ENCODE results near the gene ZNF827.

DNA sequence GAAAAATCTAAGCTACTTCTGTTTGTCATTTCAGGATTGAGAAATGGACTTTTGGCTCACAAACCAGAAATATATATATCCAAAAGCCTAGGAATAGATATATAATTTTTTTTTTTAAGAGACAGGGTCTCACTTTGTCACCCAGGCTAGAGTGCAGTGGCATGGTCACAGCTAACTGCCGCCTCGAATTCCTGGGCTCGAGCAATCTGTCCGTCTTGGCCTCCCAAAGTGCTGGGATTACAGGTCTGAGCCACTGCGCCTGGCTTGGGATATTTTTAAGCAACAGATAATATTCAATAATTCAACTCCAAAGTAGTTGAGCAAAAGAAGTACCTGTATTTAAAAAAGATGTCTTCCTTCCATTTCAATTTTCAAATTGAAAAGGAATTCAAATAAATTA is 146.2 kb downstream of the ZNF827 start:
- TF ChIP-seq EZH2 (IDR thresholded peaks at IDR 0.05; ENCODE audit: borderline replicate concordance) (no peak), CTCF (IDR thresholded peaks at IDR 0.05; ENCODE audit: poor library complexity) (no peak), EZH2phosphoT487 (IDR thresholded peaks at IDR 0.05; ENCODE audit: low read depth, severe bottlenecking, unreplicated experiment) (no peak)
